Lower lobe of right lung (tissue), 2 donors: ENCODE results near the gene SIM1. TPM values are rescaled to one million over a fixed set of nuclear protein-coding genes. Genes with fewer than 3 reads are reported as not detected.

Experiments
- ATAC-seq, 2 donors: fragments of 200-7000 bp; cut with Tn5 transposase; one replicate each; pipeline ENCODE4 v1.9.1; 2020 to 2022; ENCODE audit warnings: mild to moderate bottlenecking in 2 of 2, moderate library complexity in 2 of 2
- DNase-seq: peaks from one replicate; pipeline ENCODE4 v3.0.0-alpha.2; 2020
- H3K27ac ChIP-seq: fragments of 200-600 bp; one replicate; pipeline ENCODE4 v1.8.0; 2022
- H3K27me3 ChIP-seq: fragments of 200-600 bp; one replicate; pipeline ENCODE4 v1.8.0; 2022; ENCODE audit warnings: low read depth
- H3K36me3 ChIP-seq: fragments of 200-600 bp; one replicate; pipeline ENCODE4 v1.8.0; 2022; ENCODE audit warnings: mild to moderate bottlenecking
- H3K4me1 ChIP-seq: fragments of 200-600 bp; one replicate; pipeline ENCODE4 v1.8.0; 2022
- H3K4me3 ChIP-seq: fragments of 200-600 bp; one replicate; pipeline ENCODE4 v1.8.0; 2022; ENCODE audit warnings: mild to moderate bottlenecking
- H3K9me3 ChIP-seq: fragments of 200-600 bp; one replicate; pipeline ENCODE4 v1.8.0; 2022
- CTCF ChIP-seq: fragments of 200-600 bp; IDR thresholded peaks from one replicate; pipeline ENCODE4 v1.8.0; 2022; ENCODE audit warnings: antibody characterized with exemption, mild to moderate bottlenecking
- intact Hi-C: fragments of 100-400 bp; cut with DNase I; formaldehyde crosslinking; loops from one replicate; pipeline ENCODE4 v1.11.0; 2022
- total RNA-seq: library from RNA; stranded (reverse); fragmentation: NEBNext Ultra II Directional; extraction: Animal tissue kit (Norgen Biotek cat#: 25700); gene quantifications from one replicate; pipeline ENCODE4 v1.2.1, GENCODE V29; 2021
- donor health status: DM: no; HTN: yes; CAD: no; lungs with severe emphysema.

The SIM1 gene
- total RNA-seq, 1 donor from 2014 or later: not detected

GRCh38 chr6:100461917-100462705, 2.6 kb downstream of the SIM1 start:
- Histone ChIP-seq H3K9me3 (no peaks in the 10 kb centered on the region), H3K4me3 (no peak overlapping the region), H3K27me3 (peaks cover 100% of the 10 kb centered on the region), H3K36me3 (no peaks in the 10 kb centered on the region), H3K4me1 (peaks cover 18% of the 10 kb centered on the region), H3K27ac (no peak overlapping the region)
- intact Hi-C loops: no loop called here
- TF ChIP-seq CTCF: no peak
- ATAC-seq (no peak), DNase-seq (no peak)

- H3K4me1 ChIP-seq: peaks cover 18% of the 10 kb centered on the region
- no peak for DNase-seq
- intact Hi-C loops: no loop called here
- peaks cover 100% of the 10 kb centered on the region for H3K27me3 ChIP-seq
- no peaks in the 10 kb centered on the region for H3K36me3 ChIP-seq
- TF ChIP-seq CTCF: no peak
- H3K4me3 ChIP-seq: no peak overlapping the region
- no peak for ATAC-seq
- no peaks in the 10 kb centered on the region for H3K9me3 ChIP-seq
- no peak overlapping the region for H3K27ac ChIP-seq
Measured at GRCh38 chr6:100461278-100461916, 3.3 kb downstream of the SIM1 start.

GRCh38 chr6:100460650-100461204, 4.0 kb downstream of the SIM1 start:
- Histone ChIP-seq H3K27ac (no peak overlapping the region), H3K4me3 (no peak overlapping the region), H3K27me3 (peaks cover 100% of the 10 kb centered on the region), H3K36me3 (no peaks in the 10 kb centered on the region), H3K9me3 (no peaks in the 10 kb centered on the region), H3K4me1 (peaks cover 18% of the 10 kb centered on the region)
- no peak for TF ChIP-seq CTCF
- DNase-seq (no peak), ATAC-seq (no peak)
- intact Hi-C loops: no loop called here

- H3K27ac ChIP-seq: no peak overlapping the region
- H3K36me3 ChIP-seq: no peaks in the 10 kb centered on the region
- peaks cover 100% of the 10 kb centered on the region for H3K27me3 ChIP-seq
- H3K4me3 ChIP-seq: no peak overlapping the region
- intact Hi-C loops: no loop called here
- H3K4me1 ChIP-seq: peaks cover 9% of the 10 kb centered on the region
- no peak for ATAC-seq
- no peak for TF ChIP-seq CTCF
- no peaks in the 10 kb centered on the region for H3K9me3 ChIP-seq
- no peak for DNase-seq
Measured at GRCh38 chr6:100459592-100460184, 5.0 kb downstream of the SIM1 start.

- intact Hi-C loops: no loop called here
- no peak overlapping the region for H3K4me3 ChIP-seq
- no peak for DNase-seq
Measured at GRCh38 chr6:100458841-100459591, 5.7 kb downstream of the SIM1 start.

More at GRCh38 chr6:100458841-100459591, 5.7 kb downstream of the SIM1 start:
- no peak for ATAC-seq
- H3K9me3 ChIP-seq: no peaks in the 10 kb centered on the region
- H3K27ac ChIP-seq: no peak overlapping the region
- no peaks in the 10 kb centered on the region for H3K36me3 ChIP-seq
- peaks cover 100% of the 10 kb centered on the region for H3K27me3 ChIP-seq
- H3K4me1 ChIP-seq: peaks cover 2% of the 10 kb centered on the region
- no peak for TF ChIP-seq CTCF
